IMR-90 (cell line): ENCODE measurements around the gene RAP2C. TPM values are rescaled to one million over a fixed set of nuclear protein-coding genes. Genes with fewer than 3 reads are reported as not detected.
A peak's percentile ranks its signal among the peaks of the same experiment; 100 is the strongest.

Experiments used
- ATAC-seq: fragments of 200-7000 bp; cut with Tn5 transposase; 2 replicates; pipeline ENCODE4 v1.9.1; 2020; ENCODE audit warnings: low read depth, mild to moderate bottlenecking, moderate library complexity
- BruUV-seq: library from RNA; stranded (reverse); fragments of 400-500 nt; replicated peaks from 2 replicates; lab custom pipeline; 2021; lab: Mats Ljungman, UMichigan
- CTCF ChIA-PET: fragments of 300-600 bp; formaldehyde crosslinking; extraction: SDS; loops from one replicate; lab custom pipeline; 2021; ENCODE audit warnings: antibody characterized with exemption; lab: Yijun Ruan, JAX
- POLR2A ChIA-PET: fragments of 300-600 bp; sonication (Branson Sonifier 250); formaldehyde crosslinking; loops from one replicate; lab custom pipeline; 2022; ENCODE audit warnings: antibody characterized with exemption; ENCODE audit not compliant: unreplicated experiment; lab: Charles Lee
- DNase-seq: peaks from one replicate; pipeline ENCODE4 v3.0.0; 2013
- H2AFZ ChIP-seq: replicated peaks from 2 replicates; pipeline ENCODE3; 2013; ENCODE audit warnings: low read length, mild to moderate bottlenecking; ENCODE audit not compliant: poor library complexity
- H2AK5ac ChIP-seq: 2 replicates; pipeline ENCODE4 v1.6.1; 2013; ENCODE audit warnings: low read depth, low read length, inconsistent platforms
- H2AK9ac ChIP-seq: replicated peaks from 2 replicates; pipeline ENCODE3; 2013; ENCODE audit warnings: mild to moderate bottlenecking, low read depth, low read length, moderate library complexity; ENCODE audit not compliant: poor library complexity
- H2BK120ac ChIP-seq: 2 replicates; pipeline ENCODE4 v1.6.1; 2013; ENCODE audit warnings: low read depth, low read length, inconsistent platforms
- H2BK15ac ChIP-seq: 3 replicates; pipeline ENCODE4 v1.6.1; 2013; ENCODE audit warnings: low read depth, low read length, inconsistent platforms
- H2BK20ac ChIP-seq: 2 replicates; pipeline ENCODE4 v1.6.1; 2013; ENCODE audit warnings: low read depth, mild to moderate bottlenecking, inconsistent platforms, low read length, moderate library complexity
- H2BK5ac ChIP-seq: 2 replicates; pipeline ENCODE4 v1.6.1; 2013; ENCODE audit warnings: mild to moderate bottlenecking, low read depth, low read length, inconsistent platforms; ENCODE audit not compliant: poor library complexity, severe bottlenecking
- H3K14ac ChIP-seq: replicated peaks from 2 replicates; pipeline ENCODE4 v1.6.1; 2013; ENCODE audit warnings: low read depth, low read length, inconsistent platforms
- H3K18ac ChIP-seq: 2 replicates; pipeline ENCODE4 v1.6.1; 2013; ENCODE audit warnings: low read depth, low read length, control low read depth
- H3K23ac ChIP-seq: 2 replicates; pipeline ENCODE4 v1.6.1; 2013; ENCODE audit warnings: low read depth, low read length, inconsistent platforms
- H3K27ac ChIP-seq: 2 replicates; pipeline ENCODE4 v1.5.1; 2013; ENCODE audit warnings: mild to moderate bottlenecking, control low read depth, low read length; ENCODE audit not compliant: insufficient read depth
- H3K27me3 ChIP-seq: 2 replicates; pipeline ENCODE4 v1.6.1; 2013; ENCODE audit warnings: low read length; ENCODE audit not compliant: control insufficient read depth, insufficient read depth
- H3K36me3 ChIP-seq: 2 replicates; pipeline ENCODE4 v1.6.1; 2013; ENCODE audit warnings: low read length, mixed read lengths; ENCODE audit not compliant: control insufficient read depth, insufficient read depth
- H3K4ac ChIP-seq: 2 replicates; pipeline ENCODE4 v1.6.1; 2013; ENCODE audit warnings: low read depth, low read length, inconsistent platforms
- H3K4me1 ChIP-seq: 2 replicates; pipeline ENCODE4 v1.6.1; 2013; ENCODE audit warnings: low read length, mixed read lengths; ENCODE audit not compliant: control insufficient read depth, insufficient read depth
- H3K4me2 ChIP-seq: 2 replicates; pipeline ENCODE4 v1.6.1; 2013; ENCODE audit warnings: low read depth, mild to moderate bottlenecking, control low read depth, low read length, moderate library complexity
- H3K4me3 ChIP-seq: 2 replicates; pipeline ENCODE4 v1.5.1; 2013; ENCODE audit warnings: low read depth, mild to moderate bottlenecking, control low read depth, low read length, moderate library complexity; ENCODE audit not compliant: insufficient read depth
- H3K56ac ChIP-seq: 2 replicates; pipeline ENCODE4 v1.6.1; 2013; ENCODE audit warnings: low read length, inconsistent platforms; ENCODE audit not compliant: insufficient read depth; ENCODE audit errors: extremely low read depth
- H3K79me1 ChIP-seq, 2 experiments: 2 replicates each; pipeline ENCODE4 v1.6.1; 2013; ENCODE audit warnings: low read length in 2 of 2, inconsistent platforms in 1 of 2, low read depth in 1 of 2
- H3K9ac ChIP-seq: 2 replicates; pipeline ENCODE4 v1.6.1; 2013; ENCODE audit warnings: low read depth, low read length, control low read depth
- H3K9me1 ChIP-seq: 2 replicates; pipeline ENCODE4 v1.6.1; 2013; ENCODE audit warnings: low read length, inconsistent platforms; ENCODE audit not compliant: insufficient read depth
- H3K9me3 ChIP-seq: 2 replicates; pipeline ENCODE4 v1.6.1; 2013; ENCODE audit warnings: low read length; ENCODE audit not compliant: control insufficient read depth, insufficient read depth
- H4K20me1 ChIP-seq: 2 replicates; pipeline ENCODE4 v1.6.1; 2013; ENCODE audit warnings: low read length, inconsistent platforms; ENCODE audit not compliant: insufficient read depth
- H4K5ac ChIP-seq: 2 replicates; pipeline ENCODE4 v1.6.1; 2013; ENCODE audit warnings: mild to moderate bottlenecking, low read depth, low read length, control low read depth
- H4K8ac ChIP-seq, 2 experiments: 2 replicates each; pipeline ENCODE4 v1.6.1; 2013; ENCODE audit warnings: low read depth in 2 of 2, low read length in 2 of 2, control low read depth in 1 of 2, inconsistent platforms in 1 of 2
- H4K91ac ChIP-seq: 2 replicates; pipeline ENCODE4 v1.6.1; 2013; ENCODE audit warnings: low read depth, low read length, inconsistent platforms; ENCODE audit not compliant: insufficient read depth
- CEBPB ChIP-seq: IDR thresholded peaks from 2 replicates; pipeline ENCODE4 v1.6.1; 2012; ENCODE audit warnings: low read depth, low read length, improper control_type of control experiment
- SMC3 ChIP-seq: fragments of 150-350 bp; IDR thresholded peaks from 2 replicates; pipeline ENCODE4 v1.6.1; 2016; ENCODE audit warnings: low read depth, mild to moderate bottlenecking, antibody characterized with exemption, low read length, moderate library complexity
- WGBS, 2 experiments: methylation state at CpG; one replicate each; pipeline versions ENCODE4 v1.1.5 to v1.1.7; 2013; ENCODE audit warnings: missing lambda C conversion rate in 2 of 2; ENCODE audit not compliant: insufficient read length in 1 of 2; ENCODE audit errors: extremely low coverage in 2 of 2; 5-methylcytosine and 5-hydroxymethylcytosine counted together
- dilution Hi-C: fragments of 300-500 bp; cut with HindIII; formaldehyde crosslinking; loops from one replicate; pipeline ENCODE4 v1.14.3; 2018; ENCODE audit warnings: low sequenced_read_pairs; ENCODE audit not compliant: unreplicated experiment
- in situ Hi-C: fragments of 300-500 bp; cut with MboI; formaldehyde crosslinking; loops from 3 replicates; pipeline ENCODE4 v1.14.3; 2019; ENCODE audit warnings: low sequenced_read_pairs, inconsistent platforms, mixed read lengths
- intact Hi-C: fragments of 100-400 bp; cut with micrococcal nuclease; formaldehyde crosslinking; loops from 2 replicates; pipeline ENCODE4 v1.10.0; 2022
- polyA plus RNA-seq, 3 experiments: library from polyadenylated mRNA; depleted of rRNA; stranded (reverse); fragments of >200 nt; gene quantifications; 2 replicates each; pipeline ENCODE4 v1.2.3, GENCODE V29; 2012; ENCODE audit warnings: low replicate concordance in 1 of 3
- total RNA-seq: library from RNA; depleted of rRNA; stranded (reverse); fragments of >200 nt; gene quantifications from 2 replicates; pipeline ENCODE4 v1.2.3, GENCODE V29; 2012

The RAP2C gene
- total and polyA plus RNA-seq, 2 of the 4 experiments (the other 2 are of a cell fraction) = 7.6 to 24.9 TPM

- peaks cover 4% of the 10 kb centered on the region; the same call in 1 of the 2 replicates for H3K27me3 ChIP-seq
- H2AFZ ChIP-seq = no peak overlapping the region
- DNase-seq (peak; percentile 27), ATAC-seq (peak; percentile 48)
- POLR2A ChIA-PET = no interaction called here
- no peak overlapping the region for H2AK9ac ChIP-seq
- H2BK20ac ChIP-seq = no peak overlapping the region
- H4K5ac ChIP-seq = no peak overlapping the region
- H3K27ac ChIP-seq = no peak overlapping the region
- no peak overlapping the region for H3K18ac ChIP-seq
- H3K4me3 ChIP-seq = no peak overlapping the region
- no peaks in the 10 kb centered on the region; the same call in 1 of the 2 replicates for H3K9me1 ChIP-seq
- no peaks in the 10 kb centered on the region for H3K79me1 ChIP-seq
- no peak overlapping the region for H3K56ac ChIP-seq
- H4K91ac ChIP-seq = no peak overlapping the region
- H2BK5ac ChIP-seq = no peak overlapping the region
- intact Hi-C loops = loop anchor here (1.0 kb wide), 2 partner anchors 386 to 404 kb away; no protein-coding TSS in a partner anchor
- H3K4me2 ChIP-seq = no peak overlapping the region
- no peak overlapping the region for H2BK15ac ChIP-seq
- TF ChIP-seq CEBPB (peak; percentile 59; the same call in 1 of the 2 replicates), SMC3 (no peak)
- no peaks in the 10 kb centered on the region for H3K36me3 ChIP-seq
- no peak overlapping the region for H4K8ac ChIP-seq
- H3K9me3 ChIP-seq = no peaks in the 10 kb centered on the region
- BruUV-seq = no TSS peak
- in situ Hi-C loops = loop anchor here (10.0 kb wide), 1 partner anchor 407 kb away; no protein-coding TSS in a partner anchor
- H3K23ac ChIP-seq = no peak overlapping the region
- H3K4ac ChIP-seq = no peak overlapping the region
- H4K20me1 ChIP-seq = no peaks in the 10 kb centered on the region
- peaks cover 2% of the 10 kb centered on the region; the same call in 1 of the 2 replicates for H3K4me1 ChIP-seq
- no peak overlapping the region for H3K9ac ChIP-seq
- dilution Hi-C loops = no loop called here
- CTCF ChIA-PET = no interaction called here
- no peak overlapping the region for H2AK5ac ChIP-seq
- no peak overlapping the region for H2BK120ac ChIP-seq
- H3K14ac ChIP-seq = no peak overlapping the region
- WGBS, 2 experiments = 67 to 100% methylated on average over 1 of the region's 5 CpGs
Observed at GRCh38 chrX:132227383-132228112, 8.3 kb upstream of the RAP2C start.
